Measurements from ENCODE around the gene CRNKL1.
"Not testable (repeated sequence)": the region's sequence is repeated elsewhere in the genome, so short reads cannot be mapped to it uniquely, and the experiment has no call there.

Gene CRNKL1

GRCh38 chr20:20010639-20011500, 41.4 kb downstream of the CRNKL1 start:
- DNase-seq (ENCODE audit: extremely low read depth in 1 of 2, low read depth in 1 of 2) = no peak

- DNase-seq (ENCODE audit: extremely low read depth in 1 of 2, low read depth in 1 of 2) = no peak
Observed at GRCh38 chr20:20009784-20010253, 42.4 kb downstream of the CRNKL1 start.

- no peak for DNase-seq (ENCODE audit: extremely low read depth in 1 of 2, low read depth in 1 of 2)
Observed at GRCh38 chr20:20005342-20005741, 46.9 kb downstream of the CRNKL1 start.

GRCh38 chr20:20003955-20004322, 48.3 kb downstream of the CRNKL1 start:
- not testable (repeated sequence) for DNase-seq (ENCODE audit: extremely low read depth in 1 of 2, low read depth in 1 of 2)

- DNase-seq (ENCODE audit: extremely low read depth in 1 of 2, low read depth in 1 of 2) = no peak
Observed at GRCh38 chr20:20003031-20003954, 49.0 kb downstream of the CRNKL1 start.

GRCh38 chr20:20002101-20002998, 49.9 kb downstream of the CRNKL1 start:
- no peak for DNase-seq (ENCODE audit: extremely low read depth in 1 of 2, low read depth in 1 of 2)

GRCh38 chr20:20000211-20000968, 51.9 kb downstream of the CRNKL1 start:
- DNase-seq (ENCODE audit: extremely low read depth in 1 of 2, low read depth in 1 of 2) = no peak

GRCh38 chr20:19998990-19999705, 53.1 kb downstream of the CRNKL1 start:
- DNase-seq (ENCODE audit: extremely low read depth in 1 of 2, low read depth in 1 of 2) = no peak

- DNase-seq (ENCODE audit: extremely low read depth in 1 of 2, low read depth in 1 of 2) = no peak
Observed at GRCh38 chr20:19996917-19997316, 55.3 kb downstream of the CRNKL1 start.

- DNase-seq (ENCODE audit: extremely low read depth in 1 of 2, low read depth in 1 of 2) = no peak
Observed at GRCh38 chr20:19996222-19996621, 56.0 kb downstream of the CRNKL1 start.

GRCh38 chr20:19995220-19995863, 56.9 kb downstream of the CRNKL1 start:
- DNase-seq (ENCODE audit: extremely low read depth in 1 of 2, low read depth in 1 of 2) = no peak

GRCh38 chr20:19993958-19994669, 58.2 kb downstream of the CRNKL1 start:
- no peak for DNase-seq (ENCODE audit: extremely low read depth in 1 of 2, low read depth in 1 of 2)

- DNase-seq (ENCODE audit: extremely low read depth in 1 of 2, low read depth in 1 of 2) = no peak
Observed at GRCh38 chr20:19992996-19993908, 59.0 kb downstream of the CRNKL1 start.

- no peak for DNase-seq (ENCODE audit: extremely low read depth in 1 of 2, low read depth in 1 of 2)
Observed at GRCh38 chr20:19991854-19992253, 60.4 kb downstream of the CRNKL1 start.

- DNase-seq (ENCODE audit: extremely low read depth in 1 of 2, low read depth in 1 of 2) = no peak
Observed at GRCh38 chr20:19991308-19991707, 61.0 kb downstream of the CRNKL1 start.

- DNase-seq (ENCODE audit: extremely low read depth in 1 of 2, low read depth in 1 of 2) = no peak
Observed at GRCh38 chr20:19990850-19991249, 61.4 kb downstream of the CRNKL1 start.

- no peak for DNase-seq (ENCODE audit: extremely low read depth in 1 of 2, low read depth in 1 of 2)
Observed at GRCh38 chr20:19987046-19987445, 65.2 kb downstream of the CRNKL1 start.
